H9 (cell line): ENCODE measurements around the gene DAB2IP. TPM values are rescaled to one million over a fixed set of nuclear protein-coding genes. Genes with fewer than 3 reads are reported as not detected.
"Not testable (repeated sequence)": the region's sequence is repeated elsewhere in the genome, so short reads cannot be mapped to it uniquely, and the experiment has no call there.

Experiments
- DNase-seq: peaks from one replicate; pipeline ENCODE4 v3.0.0-alpha.2; 2017
- H2AFZ ChIP-seq: one replicate; pipeline ENCODE4 v1.6.1; 2013; ENCODE audit warnings: mild to moderate bottlenecking, low read length, control low read depth, moderate library complexity
- H2AK5ac ChIP-seq: 2 replicates; pipeline ENCODE4 v1.6.1; 2013; ENCODE audit warnings: low read length, control low read depth, mixed read lengths; ENCODE audit not compliant: insufficient read length
- H2BK120ac ChIP-seq: one replicate; pipeline ENCODE4 v1.6.1; 2013; ENCODE audit warnings: low read depth, mild to moderate bottlenecking, low read length, control low read depth, inconsistent platforms; ENCODE audit not compliant: poor library complexity, severe bottlenecking
- H2BK12ac ChIP-seq: 2 replicates; pipeline ENCODE4 v1.6.1; 2013; ENCODE audit warnings: low read length, control low read depth, mixed read lengths, low read depth; ENCODE audit not compliant: insufficient read length
- H2BK15ac ChIP-seq: 2 replicates; pipeline ENCODE4 v1.6.1; 2013; ENCODE audit warnings: low read depth, low read length, control low read depth
- H2BK20ac ChIP-seq: one replicate; pipeline ENCODE4 v1.6.1; 2013; ENCODE audit warnings: low read depth, mild to moderate bottlenecking, low read length, control low read depth, inconsistent platforms; ENCODE audit not compliant: poor library complexity, severe bottlenecking
- H2BK5ac ChIP-seq: 2 replicates; pipeline ENCODE4 v1.6.1; 2013; ENCODE audit warnings: low read length, control low read depth, mixed read lengths; ENCODE audit not compliant: insufficient read length
- H3K14ac ChIP-seq: 2 replicates; pipeline ENCODE4 v1.6.1; 2013; ENCODE audit warnings: low read length, control low read depth; ENCODE audit not compliant: insufficient read depth
- H3K18ac ChIP-seq: 2 replicates; pipeline ENCODE4 v1.6.1; 2013; ENCODE audit warnings: low read depth, mild to moderate bottlenecking, mixed read lengths, low read length, control low read depth; ENCODE audit not compliant: insufficient read length
- H3K23ac ChIP-seq: 2 replicates; pipeline ENCODE4 v1.6.1; 2013; ENCODE audit warnings: low read length, control low read depth, mixed read lengths, low read depth; ENCODE audit not compliant: insufficient read length
- H3K23me2 ChIP-seq: 2 replicates; pipeline ENCODE4 v1.6.1; 2013; ENCODE audit warnings: low read depth, mild to moderate bottlenecking, mixed read lengths, low read length, control low read depth; ENCODE audit not compliant: insufficient read length, poor library complexity, severe bottlenecking
- H3K27ac ChIP-seq: 2 replicates; pipeline ENCODE4 v1.5.1; 2013; ENCODE audit warnings: low read length, control low read depth, mixed read lengths, low read depth; ENCODE audit not compliant: insufficient read length
- H3K27me3 ChIP-seq: 2 replicates; pipeline ENCODE4 v1.6.1; 2013; ENCODE audit warnings: low read length, control low read depth, inconsistent platforms; ENCODE audit not compliant: insufficient read depth
- H3K4ac ChIP-seq: 2 replicates; pipeline ENCODE4 v1.6.1; 2013; ENCODE audit warnings: low read depth, mild to moderate bottlenecking, control low read depth, inconsistent platforms, low read length, moderate library complexity
- H3K4me1 ChIP-seq: 2 replicates; pipeline ENCODE4 v1.6.1; 2013; ENCODE audit warnings: low read length, control low read depth, inconsistent platforms; ENCODE audit not compliant: insufficient read depth
- H3K4me2 ChIP-seq: 2 replicates; pipeline ENCODE4 v1.6.1; 2013; ENCODE audit warnings: low read length, control low read depth, mixed read lengths; ENCODE audit not compliant: insufficient read length, insufficient read depth
- H3K56ac ChIP-seq: 2 replicates; pipeline ENCODE4 v1.6.1; 2013; ENCODE audit warnings: low read depth, mild to moderate bottlenecking, mixed read lengths, low read length, control low read depth; ENCODE audit not compliant: insufficient read length
- H3K79me1 ChIP-seq: 2 replicates; pipeline ENCODE4 v1.6.1; 2013; ENCODE audit warnings: low read depth, mild to moderate bottlenecking, moderate library complexity, low read length, control low read depth, inconsistent platforms; ENCODE audit not compliant: insufficient read depth, poor library complexity, severe bottlenecking
- H3K79me2 ChIP-seq: 2 replicates; pipeline ENCODE4 v1.6.1; 2013; ENCODE audit warnings: low read length, control low read depth, inconsistent platforms; ENCODE audit not compliant: insufficient read depth
- H3K9ac ChIP-seq: 2 replicates; pipeline ENCODE4 v1.6.1; 2013; ENCODE audit warnings: low read length, control low read depth, mixed read lengths; ENCODE audit not compliant: insufficient read length; ENCODE audit errors: extremely low read depth
- H3K9me3 ChIP-seq: one replicate; pipeline ENCODE4 v1.6.1; 2013; ENCODE audit warnings: low read depth, low read length, inconsistent platforms; ENCODE audit not compliant: control insufficient read depth
- H3T11ph ChIP-seq: one replicate; pipeline ENCODE4 v1.6.1; 2013; ENCODE audit warnings: mild to moderate bottlenecking, low read length, control low read depth, inconsistent platforms
- H4K20me1 ChIP-seq: one replicate; pipeline ENCODE4 v1.6.1; 2013; ENCODE audit not compliant: control insufficient read depth, insufficient read length, insufficient read depth
- H4K5ac ChIP-seq: 2 replicates; pipeline ENCODE4 v1.6.1; 2013; ENCODE audit warnings: low read depth, mild to moderate bottlenecking, mixed read lengths, low read length, control low read depth; ENCODE audit not compliant: insufficient read length
- H4K8ac ChIP-seq: replicated peaks from 2 replicates; pipeline ENCODE4 v1.6.1; 2013; ENCODE audit warnings: low read length, control low read depth, mixed read lengths, low read depth; ENCODE audit not compliant: insufficient read length
- H4K91ac ChIP-seq: 2 replicates; pipeline ENCODE4 v1.6.1; 2013; ENCODE audit warnings: low read depth, mild to moderate bottlenecking, moderate library complexity, mixed read lengths, low read length, control low read depth; ENCODE audit not compliant: insufficient read length
- H3K27ac Mint-ChIP-seq, 3 experiments: 2 replicates in 2 of 3; 3 replicates in 1 of 3; pipeline ENCODE4 v1.8.0; 2020 to 2021; ENCODE audit warnings: mixed read lengths in 3 of 3, mild to moderate bottlenecking in 1 of 3, moderate library complexity in 1 of 3
- H3K27me3 Mint-ChIP-seq: 2 replicates; pipeline ENCODE4 v1.8.0; 2021; ENCODE audit warnings: low read depth, mild to moderate bottlenecking, moderate library complexity, mixed read lengths
- H3K36me3 Mint-ChIP-seq, 3 experiments: 2 replicates in 2 of 3; 3 replicates in 1 of 3; pipeline ENCODE4 v1.8.0; 2020 to 2021; ENCODE audit warnings: low read depth in 3 of 3, mixed read lengths in 3 of 3; ENCODE audit not compliant: insufficient read depth in 1 of 3
- H3K4me1 Mint-ChIP-seq, 2 experiments: 2 replicates each; pipeline ENCODE4 v1.8.0; 2020; ENCODE audit warnings: mixed read lengths in 2 of 2
- H3K4me3 Mint-ChIP-seq, 2 experiments: 2 replicates in 1 of 2; 3 replicates in 1 of 2; pipeline ENCODE4 v1.8.0; 2020 to 2021; ENCODE audit warnings: mild to moderate bottlenecking in 2 of 2, mixed read lengths in 2 of 2, moderate library complexity in 1 of 2
- H3K9me3 Mint-ChIP-seq, 2 experiments: 2 replicates in 1 of 2; 3 replicates in 1 of 2; pipeline ENCODE4 v1.8.0; 2020; ENCODE audit warnings: mild to moderate bottlenecking in 2 of 2, mixed read lengths in 2 of 2, moderate library complexity in 1 of 2
- CTCF ChIP-seq: fragments of 200-600 bp; sonication (generic); conservative IDR thresholded peaks from 3 replicates; pipeline ENCODE4 v1.8.0; 2021; ENCODE audit warnings: antibody characterized with exemption, mild to moderate bottlenecking
- WGBS: extraction: QIAGEN DNeasy Blood & Tissue Kit; methylation state at CpG from one replicate; pipeline ENCODE4 v1.1.7; 2013; ENCODE audit warnings: missing lambda C conversion rate, low lambda C conversion rate, mixed read lengths; ENCODE audit not compliant: insufficient read length; ENCODE audit errors: extremely low coverage; 5-methylcytosine and 5-hydroxymethylcytosine counted together
- total RNA-seq: library from RNA; stranded (reverse); gene quantifications from 2 replicates; pipeline ENCODE4 v1.2.1, GENCODE V29; 2021

The DAB2IP gene
- total RNA-seq, 1 experiment from 2014 or later: 22.6 TPM

GRCh38 chr9:121741228-121741918 is 89.9 kb downstream of the DAB2IP start:
- H3K4ac ChIP-seq: no peak overlapping the region
- H3K27ac ChIP-seq: no peak overlapping the region
- no peak overlapping the region for H4K5ac ChIP-seq

GRCh38 chr9:121741919-121742283 is 90.5 kb downstream of the DAB2IP start:
- not testable (repeated sequence) for H3K23ac ChIP-seq, H2AFZ ChIP-seq, H4K91ac ChIP-seq, H3K27me3 ChIP-seq, H3K27ac ChIP-seq, H3K14ac ChIP-seq, DNase-seq, H3T11ph ChIP-seq, H2BK12ac ChIP-seq, H3K79me2 ChIP-seq, H2AK5ac ChIP-seq, H3K9me3 Mint-ChIP-seq, H3K23me2 ChIP-seq, H3K18ac ChIP-seq, H2BK5ac ChIP-seq, H2BK120ac ChIP-seq, H2BK15ac ChIP-seq, H3K4me3 Mint-ChIP-seq, H3K27ac Mint-ChIP-seq, H3K27me3 Mint-ChIP-seq, H3K79me1 ChIP-seq, H3K56ac ChIP-seq, H3K36me3 Mint-ChIP-seq, H4K8ac ChIP-seq, H3K9ac ChIP-seq, H4K20me1 ChIP-seq, H2BK20ac ChIP-seq, H4K5ac ChIP-seq, H3K4me2 ChIP-seq, H3K4ac ChIP-seq, H3K9me3 ChIP-seq
- peaks cover 18% of the 10 kb centered on the region; the same call in 1 of the 2 replicates for H3K4me1 ChIP-seq
- peaks cover 59 to 63% of the 10 kb centered on the region in 2 experiments for H3K4me1 Mint-ChIP-seq
- no CpG with 5 or more reads among the region's 4 CpGs for WGBS

More at GRCh38 chr9:121741228-121741918, 89.9 kb downstream of the DAB2IP start:
- Histone ChIP-seq H3K79me1 (peaks cover 4% of the 10 kb centered on the region), H3K23me2 (peaks cover 4% of the 10 kb centered on the region), H4K8ac (no peak overlapping the region), H2BK5ac (no peak overlapping the region), H4K20me1 (no peaks in the 10 kb centered on the region), H2BK20ac (no peak overlapping the region), H3K23ac (no peak overlapping the region), H2BK15ac (no peak overlapping the region), H2BK12ac (no peak overlapping the region), H3K56ac (no peak overlapping the region), H2AK5ac (no peak overlapping the region), H4K91ac (no peak overlapping the region), H3K14ac (peak overlapping the region; percentile 27; the same call in 1 of the 2 replicates), H3K9ac (no peak overlapping the region), H2AFZ (no peak overlapping the region), H3K18ac (no peak overlapping the region), H3K4me2 (no peak overlapping the region), H3K4me1 (peaks cover 18% of the 10 kb centered on the region; the same call in 1 of the 2 replicates), H2BK120ac (no peak overlapping the region), H3T11ph (no peak overlapping the region), H3K79me2 (no peaks in the 10 kb centered on the region), H3K9me3 (no peaks in the 10 kb centered on the region), H3K27me3 (no peaks in the 10 kb centered on the region)
- no peak for DNase-seq
- no peak overlapping the region for H3K4me3 Mint-ChIP-seq
- peak overlapping the region in 1 of 3 experiments; percentile 57; a peak in 3 of 7 replicates for H3K27ac Mint-ChIP-seq
- WGBS: no CpG with 5 or more reads among the region's 10 CpGs
- no peaks in the 10 kb centered on the region; a peak in 1 of 7 replicates for H3K36me3 Mint-ChIP-seq
- no peaks in the 10 kb centered on the region for H3K27me3 Mint-ChIP-seq
- TF ChIP-seq CTCF: no peak
- H3K9me3 Mint-ChIP-seq: no peaks in the 10 kb centered on the region
- H3K4me1 Mint-ChIP-seq: peaks cover 57 to 61% of the 10 kb centered on the region in 2 experiments
